Measurements from ENCODE around the gene PDZD4.

PDZD4 gene

GRCh38 chrX:153832728-153833127 lies 2.4 kb upstream of the PDZD4 start:
- no peak for DNase-seq (ENCODE audit: low read depth)
- no peak overlapping the region for H3K4me3 ChIP-seq (ENCODE audit: low read depth, low read length)
- TF ChIP-seq, protein P1, sequence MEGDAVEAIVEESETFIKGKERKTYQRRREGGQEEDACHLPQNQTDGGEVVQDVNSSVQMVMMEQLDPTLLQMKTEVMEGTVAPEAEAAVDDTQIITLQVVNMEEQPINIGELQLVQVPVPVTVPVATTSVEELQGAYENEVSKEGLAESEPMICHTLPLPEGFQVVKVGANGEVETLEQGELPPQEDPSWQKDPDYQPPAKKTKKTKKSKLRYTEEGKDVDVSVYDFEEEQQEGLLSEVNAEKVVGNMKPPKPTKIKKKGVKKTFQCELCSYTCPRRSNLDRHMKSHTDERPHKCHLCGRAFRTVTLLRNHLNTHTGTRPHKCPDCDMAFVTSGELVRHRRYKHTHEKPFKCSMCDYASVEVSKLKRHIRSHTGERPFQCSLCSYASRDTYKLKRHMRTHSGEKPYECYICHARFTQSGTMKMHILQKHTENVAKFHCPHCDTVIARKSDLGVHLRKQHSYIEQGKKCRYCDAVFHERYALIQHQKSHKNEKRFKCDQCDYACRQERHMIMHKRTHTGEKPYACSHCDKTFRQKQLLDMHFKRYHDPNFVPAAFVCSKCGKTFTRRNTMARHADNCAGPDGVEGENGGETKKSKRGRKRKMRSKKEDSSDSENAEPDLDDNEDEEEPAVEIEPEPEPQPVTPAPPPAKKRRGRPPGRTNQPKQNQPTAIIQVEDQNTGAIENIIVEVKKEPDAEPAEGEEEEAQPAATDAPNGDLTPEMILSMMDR (IDR thresholded peaks at IDR 0.05; ENCODE audit: insufficient read depth, low read depth, low read length, missing control alignments) = no peak

GRCh38 chrX:153831429-153832150 lies 1.2 kb upstream of the PDZD4 start:
- no peak for DNase-seq (ENCODE audit: low read depth)
- no peak overlapping the region for H3K4me3 ChIP-seq (ENCODE audit: low read depth, low read length)
- TF ChIP-seq, protein P1 (IDR thresholded peaks at IDR 0.05; ENCODE audit: insufficient read depth, low read depth, low read length, missing control alignments) = no peak

DNA sequence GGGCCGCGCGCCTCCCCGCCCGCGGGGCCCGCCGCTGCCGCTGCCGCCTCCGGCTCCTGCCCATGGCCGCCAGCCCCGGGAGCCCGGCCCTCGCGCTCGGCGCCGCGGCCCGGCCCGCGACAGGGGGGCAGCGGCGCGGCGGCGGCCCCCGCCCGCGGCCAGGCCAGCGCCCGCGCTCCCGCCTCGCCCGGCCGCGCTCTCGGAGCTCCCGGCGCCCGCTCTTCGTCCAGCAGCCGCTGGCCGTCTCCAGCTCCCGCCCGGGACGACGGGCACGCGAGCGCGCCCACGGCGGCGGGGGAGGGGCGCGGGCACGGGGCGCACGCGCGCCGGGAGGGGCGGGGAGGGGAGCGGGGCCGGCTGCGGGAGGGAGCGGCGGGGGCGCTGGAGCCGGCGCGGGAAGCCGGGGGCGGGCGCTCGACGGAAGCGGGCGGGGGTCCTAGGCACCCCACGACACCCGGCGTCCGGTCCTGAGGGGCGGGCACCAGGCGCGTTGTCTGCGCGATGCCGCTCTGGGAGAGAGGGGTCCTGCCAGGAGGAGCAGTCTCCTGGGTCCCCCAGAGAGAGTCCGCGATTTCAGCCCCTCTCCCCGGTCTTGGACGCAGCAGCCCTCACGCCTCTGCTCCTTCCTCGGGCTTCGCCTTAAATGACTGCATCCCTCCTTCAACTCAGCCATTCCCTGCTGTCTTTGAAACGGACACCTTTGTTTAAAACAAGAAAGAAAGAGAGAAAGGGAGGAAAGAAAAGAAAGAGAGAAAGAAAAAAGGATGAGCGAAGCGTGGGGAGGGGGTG lies 490 bp upstream of the PDZD4 start:
- no peak for DNase-seq (ENCODE audit: low read depth)
- TF ChIP-seq, protein P1 (IDR thresholded peaks at IDR 0.05; ENCODE audit: insufficient read depth, low read depth, low read length, missing control alignments) = no peak
- no peak overlapping the region for H3K4me3 ChIP-seq (ENCODE audit: low read depth, low read length)

DNA sequence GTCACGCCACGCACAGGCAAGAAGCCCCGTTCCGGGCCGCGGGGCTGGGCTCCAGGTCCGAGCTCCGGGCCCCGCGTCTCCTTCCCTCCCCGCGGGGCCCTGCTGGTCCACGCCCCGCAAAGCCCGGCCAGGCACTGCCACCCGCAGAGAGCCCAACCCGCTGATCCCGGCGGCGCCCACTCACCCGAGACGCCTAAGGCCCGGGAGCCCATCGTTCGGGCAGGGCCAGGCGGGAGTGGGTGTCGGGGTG lies 870 bp downstream of the PDZD4 start:
- DNase-seq (ENCODE audit: low read depth) = no peak
- H3K4me3 ChIP-seq (ENCODE audit: low read depth, low read length) = no peak overlapping the region
- TF ChIP-seq, protein P1 (IDR thresholded peaks at IDR 0.05; ENCODE audit: insufficient read depth, low read depth, low read length, missing control alignments) = no peak

DNA sequence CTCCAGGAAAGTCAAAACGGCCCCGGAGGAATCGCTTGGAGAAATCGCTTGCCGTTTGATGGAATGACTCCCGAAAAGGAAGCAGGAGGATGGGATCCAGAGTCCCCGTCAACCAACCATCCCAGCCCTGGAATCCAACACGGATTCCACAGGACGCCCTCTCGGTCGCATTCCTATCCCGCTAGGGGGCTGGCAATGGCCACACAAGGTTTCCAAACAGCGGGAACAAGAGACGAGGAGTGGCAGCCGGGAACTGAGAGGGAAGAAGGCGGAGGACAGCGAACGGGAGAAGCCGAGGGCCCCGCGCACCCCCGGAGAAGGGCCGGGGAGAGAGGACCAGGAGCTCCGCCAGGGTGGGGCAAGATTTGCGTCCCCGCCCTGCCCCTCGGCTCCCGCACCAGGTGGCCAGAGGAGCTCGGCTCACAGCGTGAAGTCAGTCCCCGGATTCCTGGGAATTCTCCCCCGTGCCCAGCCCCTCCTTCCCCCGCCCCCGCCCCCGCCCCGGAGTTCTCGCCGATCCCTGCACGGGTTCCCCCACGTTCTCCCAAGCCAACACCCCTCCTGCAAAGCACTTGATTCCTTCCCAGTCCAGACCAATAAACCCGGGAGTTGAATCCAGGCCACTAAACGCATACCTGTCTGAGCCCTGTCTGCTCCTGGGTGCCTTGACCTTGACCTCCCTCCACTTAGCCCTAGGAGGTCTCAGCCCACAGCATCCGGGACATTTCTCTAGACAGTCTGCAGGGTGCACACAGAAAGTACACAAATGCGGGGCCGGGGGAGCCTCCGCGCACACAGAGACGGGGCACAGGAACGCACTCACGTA lies 1.4 kb downstream of the PDZD4 start:
- no peak for DNase-seq (ENCODE audit: low read depth)
- TF ChIP-seq, protein P1 (IDR thresholded peaks at IDR 0.05; ENCODE audit: insufficient read depth, low read depth, low read length, missing control alignments) = no peak
- no peak overlapping the region for H3K4me3 ChIP-seq (ENCODE audit: low read depth, low read length)

DNA sequence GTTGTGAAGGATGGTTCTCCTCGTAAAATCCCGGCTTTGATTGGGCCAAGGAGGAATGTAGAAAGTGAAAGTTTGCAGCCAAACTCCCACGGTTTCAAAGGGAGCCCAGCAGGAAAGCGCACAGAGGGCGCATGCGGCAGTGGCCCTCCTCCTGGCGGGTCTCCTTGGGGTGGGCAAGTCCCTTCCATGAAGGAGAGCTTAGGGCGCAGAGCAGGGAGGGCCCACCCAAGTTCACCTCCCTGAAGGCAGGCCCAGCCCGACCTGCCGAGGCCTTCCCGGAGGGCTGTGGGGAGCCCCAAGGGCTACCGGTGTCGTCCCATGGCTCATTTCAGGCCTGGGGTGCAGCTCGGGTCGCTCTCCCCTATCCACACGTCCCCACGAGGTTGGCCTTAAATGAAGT lies 2.0 kb downstream of the PDZD4 start:
- TF ChIP-seq, protein P1 (IDR thresholded peaks at IDR 0.05; ENCODE audit: insufficient read depth, low read depth, low read length, missing control alignments) = no peak
- no peak overlapping the region for H3K4me3 ChIP-seq (ENCODE audit: low read depth, low read length)
- no peak for DNase-seq (ENCODE audit: low read depth)
